PC-9 (cell line): ENCODE measurements around the gene LDHAL6A. TPM values are rescaled to one million over a fixed set of nuclear protein-coding genes. Genes with fewer than 3 reads are reported as not detected.

ENCODE experiments used
- BruUV-seq: library from RNA; stranded (reverse); fragments of 400-500 nt; replicated peaks from 2 replicates; lab custom pipeline; 2021; lab: Mats Ljungman, UMichigan
- CTCF ChIA-PET: fragments of 300-600 bp; sonication (Branson Sonifier 250); formaldehyde crosslinking; loops from one replicate; lab custom pipeline; 2022; ENCODE audit warnings: antibody characterized with exemption; lab: Charles Lee
- POLR2A ChIA-PET: fragments of 300-600 bp; sonication (Branson Sonifier 250); formaldehyde crosslinking; loops from one replicate; lab custom pipeline; 2022; ENCODE audit warnings: antibody characterized with exemption; ENCODE audit not compliant: unreplicated experiment; lab: Charles Lee
- DNase-seq, 2 experiments: peaks; one replicate each; pipeline versions ENCODE4 v3.0.0 to v3.0.0-alpha.2; 2015 to 2022; ENCODE audit warnings: mixed read lengths in 1 of 2
- H2AFZ ChIP-seq: fragments of 200-600 bp; sonication (generic); 2 replicates; pipeline ENCODE4 v1.8.1; 2017; ENCODE audit warnings: antibody characterized with exemption
- H3F3A ChIP-seq: fragments of 200-600 bp; sonication (generic); 2 replicates; pipeline ENCODE4 v1.8.1; 2017; ENCODE audit warnings: antibody characterized with exemption, mild to moderate bottlenecking, low read depth; ENCODE audit not compliant: insufficient read depth
- H3K27ac ChIP-seq: fragments of 200-600 bp; sonication (generic); 2 replicates; pipeline ENCODE4 v1.6.1; 2016; ENCODE audit warnings: mixed run types
- H3K27me3 ChIP-seq: fragments of 200-600 bp; sonication (generic); 2 replicates; pipeline ENCODE4 v1.6.1; 2016; ENCODE audit warnings: low read depth, mixed run types; ENCODE audit not compliant: insufficient read depth
- H3K36me3 ChIP-seq: fragments of 200-600 bp; sonication (generic); 2 replicates; pipeline ENCODE4 v1.6.1; 2016; ENCODE audit warnings: low read depth, mixed run types
- H3K4me1 ChIP-seq: fragments of 200-600 bp; sonication (generic); replicated peaks from 2 replicates; pipeline ENCODE4 v1.6.1; 2016; ENCODE audit warnings: mixed run types; ENCODE audit not compliant: insufficient read depth
- H3K4me2 ChIP-seq: fragments of 200-600 bp; sonication (generic); 2 replicates; pipeline ENCODE4 v1.6.1; 2017; ENCODE audit warnings: mixed run types
- H3K4me3 ChIP-seq: fragments of 200-600 bp; sonication (generic); 2 replicates; pipeline ENCODE4 v1.6.1; 2016; ENCODE audit warnings: mixed run types
- H3K79me2 ChIP-seq: fragments of 200-600 bp; sonication (generic); 2 replicates; pipeline ENCODE4 v1.6.1; 2017; ENCODE audit warnings: low read depth, mixed run types
- H3K9me2 ChIP-seq: fragments of 200-600 bp; sonication (generic); 2 replicates; pipeline ENCODE4 v1.8.1; 2017; ENCODE audit warnings: mild to moderate bottlenecking; ENCODE audit not compliant: insufficient read depth
- H3K9me3 ChIP-seq: fragments of 200-600 bp; sonication (generic); 2 replicates; pipeline ENCODE4 v1.8.1; 2016; ENCODE audit warnings: low read depth; ENCODE audit not compliant: insufficient read depth
- H4K20me1 ChIP-seq: fragments of 200-600 bp; sonication (generic); 2 replicates; pipeline ENCODE4 v1.8.1; 2017; ENCODE audit not compliant: insufficient read depth
- EZH2 ChIP-seq: fragments of 200-600 bp; sonication (generic); IDR thresholded peaks from 2 replicates; pipeline ENCODE4 v1.8.0; 2017; ENCODE audit warnings: antibody characterized with exemption, low read depth
- intact Hi-C: fragments of 100-400 bp; cut with micrococcal nuclease; formaldehyde crosslinking; loops from one replicate; pipeline ENCODE4 v1.10.0; 2022; ENCODE audit not compliant: unreplicated experiment
- total RNA-seq: library from RNA; stranded (reverse); gene quantifications from 2 replicates; pipeline ENCODE4 v1.2.3, GENCODE V29; 2021
- TF ChIP-seq, protein P1 (sequence below): fragments of 200-600 bp; sonication (generic); conservative IDR thresholded peaks from 2 replicates; pipeline ENCODE4 v1.6.1; 2017; ENCODE audit warnings: mixed run types, antibody characterized with exemption, mild to moderate bottlenecking, moderate library complexity

Gene LDHAL6A
- total RNA-seq, 1 experiment from 2014 or later, result not detected

DNA sequence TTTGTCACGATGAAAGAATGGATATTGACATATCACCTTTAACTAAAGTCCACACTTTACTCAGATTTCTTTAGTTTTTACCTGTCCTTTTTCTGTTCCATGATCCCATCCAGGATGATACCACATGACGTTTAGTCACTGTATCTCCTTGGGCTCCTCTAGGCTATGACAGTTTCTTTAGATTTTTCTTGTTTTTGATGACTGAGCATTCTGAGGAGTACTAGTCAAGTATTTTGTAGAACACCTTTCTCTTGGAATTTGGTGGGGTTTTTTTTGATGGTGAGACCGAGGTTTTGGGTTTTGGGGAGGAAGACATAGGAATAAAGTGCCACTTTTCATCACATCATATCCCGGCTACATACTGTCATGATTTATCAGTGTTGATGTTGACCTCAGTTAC lies 4.0 kb downstream of the LDHAL6A start:
- Histone ChIP-seq H4K20me1 (no peaks in the 10 kb centered on the region), H3K27me3 (no peaks in the 10 kb centered on the region), H3K4me1 (peaks cover 17% of the 10 kb centered on the region), H3K79me2 (no peaks in the 10 kb centered on the region), H3K4me2 (no peak overlapping the region), H3K9me2 (no peaks in the 10 kb centered on the region), H3K27ac (no peak overlapping the region), H3K4me3 (no peak overlapping the region), H3F3A (peaks cover 17% of the 10 kb centered on the region; the same call in 1 of the 2 replicates), H2AFZ (no peak overlapping the region), H3K36me3 (no peaks in the 10 kb centered on the region), H3K9me3 (no peaks in the 10 kb centered on the region)
- intact Hi-C loops, result no loop called here
- DNase-seq, result no peak
- BruUV-seq, result no TSS peak
- TF ChIP-seq EZH2, result no peak
- TF ChIP-seq, protein P1, sequence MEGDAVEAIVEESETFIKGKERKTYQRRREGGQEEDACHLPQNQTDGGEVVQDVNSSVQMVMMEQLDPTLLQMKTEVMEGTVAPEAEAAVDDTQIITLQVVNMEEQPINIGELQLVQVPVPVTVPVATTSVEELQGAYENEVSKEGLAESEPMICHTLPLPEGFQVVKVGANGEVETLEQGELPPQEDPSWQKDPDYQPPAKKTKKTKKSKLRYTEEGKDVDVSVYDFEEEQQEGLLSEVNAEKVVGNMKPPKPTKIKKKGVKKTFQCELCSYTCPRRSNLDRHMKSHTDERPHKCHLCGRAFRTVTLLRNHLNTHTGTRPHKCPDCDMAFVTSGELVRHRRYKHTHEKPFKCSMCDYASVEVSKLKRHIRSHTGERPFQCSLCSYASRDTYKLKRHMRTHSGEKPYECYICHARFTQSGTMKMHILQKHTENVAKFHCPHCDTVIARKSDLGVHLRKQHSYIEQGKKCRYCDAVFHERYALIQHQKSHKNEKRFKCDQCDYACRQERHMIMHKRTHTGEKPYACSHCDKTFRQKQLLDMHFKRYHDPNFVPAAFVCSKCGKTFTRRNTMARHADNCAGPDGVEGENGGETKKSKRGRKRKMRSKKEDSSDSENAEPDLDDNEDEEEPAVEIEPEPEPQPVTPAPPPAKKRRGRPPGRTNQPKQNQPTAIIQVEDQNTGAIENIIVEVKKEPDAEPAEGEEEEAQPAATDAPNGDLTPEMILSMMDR, result no peak
- CTCF ChIA-PET, result no interaction called here
- POLR2A ChIA-PET, result no interaction called here

DNA sequence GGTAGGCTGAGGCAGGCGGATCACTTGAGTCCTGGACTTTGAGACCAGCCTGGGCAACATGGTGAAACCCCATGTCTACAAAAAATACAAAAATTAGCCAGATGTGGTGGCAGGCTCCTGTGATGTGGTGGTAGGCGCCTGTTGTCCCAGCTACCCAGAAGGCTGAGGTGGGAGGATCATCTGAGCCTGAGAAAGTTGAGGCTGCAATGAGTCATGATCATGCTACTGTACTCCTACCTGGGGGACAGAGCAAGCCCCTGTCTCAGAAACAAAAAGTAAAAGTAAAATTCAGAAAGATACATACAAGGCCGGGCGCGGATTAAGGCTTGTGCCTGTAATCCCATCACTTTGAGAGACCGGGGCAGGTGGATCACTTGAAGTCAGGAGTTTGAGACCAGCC lies 6.3 kb downstream of the LDHAL6A start:
- no TSS peak for BruUV-seq
- CTCF ChIA-PET, result no interaction called here
- intact Hi-C loops, result no loop called here

DNA sequence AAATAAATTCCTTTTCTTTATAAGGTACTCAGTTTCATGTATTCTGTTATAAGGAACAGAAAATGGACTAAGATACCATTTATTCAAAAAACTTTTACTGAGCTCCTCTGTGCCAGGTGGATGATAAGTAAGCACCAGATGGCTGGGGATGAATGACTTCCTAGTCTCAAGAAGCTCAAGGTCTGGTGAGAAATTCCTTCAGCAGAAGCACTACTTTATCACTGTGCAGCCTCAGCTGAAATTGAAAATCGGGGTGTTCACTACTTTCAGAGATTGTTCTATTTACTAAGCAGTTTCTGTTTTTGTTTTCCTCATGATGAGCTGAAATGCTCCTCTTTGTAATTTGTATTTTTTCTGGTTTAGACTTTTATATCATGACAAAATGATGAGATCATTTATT lies 7.8 kb downstream of the LDHAL6A start:
- Histone ChIP-seq H2AFZ (no peak overlapping the region), H3K36me3 (no peaks in the 10 kb centered on the region), H3K4me2 (no peak overlapping the region), H3K4me1 (0 out of 2 replicates have a peak, but pooled peaks cover under 1% of the 10 kb centered on the region), H3K27ac (no peak overlapping the region), H3K4me3 (no peak overlapping the region), H3K27me3 (no peaks in the 10 kb centered on the region), H3F3A (no peaks in the 10 kb centered on the region), H3K79me2 (no peaks in the 10 kb centered on the region), H4K20me1 (no peaks in the 10 kb centered on the region), H3K9me3 (no peaks in the 10 kb centered on the region), H3K9me2 (no peaks in the 10 kb centered on the region)
- intact Hi-C loops, result no loop called here
- ChIA-PET CTCF (no interaction called here), POLR2A (no interaction called here)
- no TSS peak for BruUV-seq
- DNase-seq, result no peak
- no peak for TF ChIP-seq EZH2
- TF ChIP-seq, protein P1, result no peak

More for the DNA sequence above, 6.3 kb downstream of the LDHAL6A start:
- no peak for DNase-seq
- H3K79me2 ChIP-seq, result no peaks in the 10 kb centered on the region
- H3F3A ChIP-seq, result peaks cover 12% of the 10 kb centered on the region; the same call in 1 of the 2 replicates
- TF ChIP-seq, protein P1, result no peak
- no peak for TF ChIP-seq EZH2
- no peak overlapping the region for H3K27ac ChIP-seq
- H3K4me1 ChIP-seq, result peaks cover 16% of the 10 kb centered on the region
- no peak overlapping the region for H3K4me2 ChIP-seq
- H3K9me2 ChIP-seq, result no peaks in the 10 kb centered on the region
- H3K9me3 ChIP-seq, result no peaks in the 10 kb centered on the region
- no peaks in the 10 kb centered on the region for H3K36me3 ChIP-seq
- H2AFZ ChIP-seq, result no peak overlapping the region
- H3K27me3 ChIP-seq, result no peaks in the 10 kb centered on the region
- H4K20me1 ChIP-seq, result no peaks in the 10 kb centered on the region
- POLR2A ChIA-PET, result no interaction called here
- H3K4me3 ChIP-seq, result no peak overlapping the region
